A673 (cell line): Measurements from ENCODE around the gene FGFR3. TPM values are rescaled to one million over a fixed set of nuclear protein-coding genes. Genes with fewer than 3 reads are reported as not detected.

Experiments used
- BruUV-seq: library from RNA; stranded (reverse); fragments of 400-500 nt; replicated peaks from 2 replicates; lab custom pipeline; 2021; lab: Mats Ljungman, UMichigan
- CTCF ChIA-PET: fragments of 300-600 bp; sonication (Branson Sonifier 250); formaldehyde crosslinking; loops from one replicate; lab custom pipeline; 2022; ENCODE audit warnings: antibody characterized with exemption; lab: Charles Lee
- POLR2A ChIA-PET: fragments of 300-600 bp; sonication (Branson Sonifier 250); formaldehyde crosslinking; loops from one replicate; lab custom pipeline; 2022; ENCODE audit warnings: antibody characterized with exemption; ENCODE audit not compliant: low non-redundant PET; lab: Charles Lee
- DNase-seq: peaks from one replicate; pipeline ENCODE4 v3.0.0-alpha.2; 2015; ENCODE audit warnings: low spot score
- H3K27ac ChIP-seq: fragments of 200-600 bp; sonication (generic); 2 replicates; pipeline ENCODE4 v1.5.1; 2016; ENCODE audit warnings: mixed run types, low read depth, mild to moderate bottlenecking, mixed read lengths, antibody characterized with exemption, low read length; ENCODE audit not compliant: poor library complexity, severe bottlenecking
- H3K27me3 ChIP-seq: fragments of 200-600 bp; sonication (generic); replicated peaks from 2 replicates; pipeline ENCODE4 v1.6.1; 2017; ENCODE audit warnings: mixed run types, low read depth, mild to moderate bottlenecking, mixed read lengths, antibody characterized with exemption, low read length; ENCODE audit not compliant: insufficient read depth, poor library complexity
- H3K36me3 ChIP-seq: fragments of 200-600 bp; sonication (generic); 2 replicates; pipeline ENCODE4 v1.6.1; 2016; ENCODE audit warnings: mixed run types, mild to moderate bottlenecking, mixed read lengths, antibody characterized with exemption, low read length; ENCODE audit not compliant: insufficient read depth, poor library complexity, severe bottlenecking
- H3K4me1 ChIP-seq: fragments of 200-600 bp; sonication (generic); 2 replicates; pipeline ENCODE4 v1.6.1; 2017; ENCODE audit warnings: mixed run types, mild to moderate bottlenecking, mixed read lengths, antibody characterized with exemption, low read length; ENCODE audit not compliant: insufficient read depth, poor library complexity, severe bottlenecking
- H3K4me3 ChIP-seq: fragments of 200-600 bp; sonication (generic); 2 replicates; pipeline ENCODE4 v1.5.1; 2016; ENCODE audit warnings: low read depth, mixed run types, mild to moderate bottlenecking, mixed read lengths, low read length; ENCODE audit not compliant: poor library complexity, severe bottlenecking
- H3K9me3 ChIP-seq: fragments of 200-600 bp; sonication (generic); 2 replicates; pipeline ENCODE4 v1.6.1; 2016; ENCODE audit warnings: mixed run types, low read depth, mild to moderate bottlenecking, mixed read lengths, antibody characterized with exemption, low read length; ENCODE audit not compliant: poor library complexity, severe bottlenecking
- EZH2 ChIP-seq: fragments of 200-600 bp; sonication (generic); IDR thresholded peaks from 2 replicates; pipeline ENCODE4 v1.6.1; 2017; ENCODE audit warnings: borderline replicate concordance, low read depth, mild to moderate bottlenecking, mixed read lengths, antibody characterized with exemption, low read length; ENCODE audit not compliant: poor library complexity, severe bottlenecking
- intact Hi-C: fragments of 100-400 bp; cut with micrococcal nuclease; formaldehyde crosslinking; loops from one replicate; pipeline ENCODE4 v1.10.0; 2022; ENCODE audit not compliant: unreplicated experiment
- total RNA-seq: library from RNA; stranded (reverse); gene quantifications from 2 replicates; pipeline ENCODE4 v1.2.3, GENCODE V29; 2021
- TF ChIP-seq, protein P1 (sequence below): fragments of 300-800, 200-600 bp; sonication (generic); conservative IDR thresholded peaks from 2 replicates; pipeline ENCODE4 v1.5.1; 2017; ENCODE audit warnings: low read depth, mild to moderate bottlenecking, antibody characterized with exemption, low read length, moderate library complexity, mixed read lengths

FGFR3 gene
- total RNA-seq, 1 experiment from 2014 or later, result 5.5 TPM

DNA sequence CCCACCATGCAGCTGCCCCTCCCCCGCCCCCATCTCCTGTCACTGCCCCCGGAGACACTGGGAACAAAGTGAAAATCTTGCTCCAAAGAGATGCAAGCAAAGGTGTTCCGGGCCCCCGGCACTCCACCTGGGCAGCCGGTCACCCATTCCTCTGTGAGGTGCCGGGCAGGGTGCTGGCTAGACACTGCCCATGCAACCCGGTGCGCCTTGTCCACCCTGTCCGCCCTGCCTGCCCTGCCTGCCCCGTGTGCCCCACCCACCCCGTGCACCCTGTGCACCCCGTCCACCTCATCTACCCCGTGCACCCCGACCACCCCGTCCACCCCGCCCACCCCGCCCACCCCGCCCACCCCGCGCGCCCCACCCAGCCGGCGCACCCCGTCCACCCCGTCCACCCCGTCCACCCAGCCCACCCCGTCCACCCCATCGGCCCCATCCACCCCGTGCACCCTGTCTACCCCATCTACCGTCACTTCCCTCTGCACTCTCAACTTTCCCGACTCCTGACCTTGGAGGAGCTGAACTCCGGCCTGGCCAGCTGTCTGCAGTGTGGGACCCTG lies 31.9 kb upstream of the FGFR3 start:
- TF ChIP-seq, protein P1, sequence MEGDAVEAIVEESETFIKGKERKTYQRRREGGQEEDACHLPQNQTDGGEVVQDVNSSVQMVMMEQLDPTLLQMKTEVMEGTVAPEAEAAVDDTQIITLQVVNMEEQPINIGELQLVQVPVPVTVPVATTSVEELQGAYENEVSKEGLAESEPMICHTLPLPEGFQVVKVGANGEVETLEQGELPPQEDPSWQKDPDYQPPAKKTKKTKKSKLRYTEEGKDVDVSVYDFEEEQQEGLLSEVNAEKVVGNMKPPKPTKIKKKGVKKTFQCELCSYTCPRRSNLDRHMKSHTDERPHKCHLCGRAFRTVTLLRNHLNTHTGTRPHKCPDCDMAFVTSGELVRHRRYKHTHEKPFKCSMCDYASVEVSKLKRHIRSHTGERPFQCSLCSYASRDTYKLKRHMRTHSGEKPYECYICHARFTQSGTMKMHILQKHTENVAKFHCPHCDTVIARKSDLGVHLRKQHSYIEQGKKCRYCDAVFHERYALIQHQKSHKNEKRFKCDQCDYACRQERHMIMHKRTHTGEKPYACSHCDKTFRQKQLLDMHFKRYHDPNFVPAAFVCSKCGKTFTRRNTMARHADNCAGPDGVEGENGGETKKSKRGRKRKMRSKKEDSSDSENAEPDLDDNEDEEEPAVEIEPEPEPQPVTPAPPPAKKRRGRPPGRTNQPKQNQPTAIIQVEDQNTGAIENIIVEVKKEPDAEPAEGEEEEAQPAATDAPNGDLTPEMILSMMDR, result no peak
- TF ChIP-seq EZH2, result no peak
- BruUV-seq, result no TSS peak
- intact Hi-C loops, result no loop called here
- Histone ChIP-seq H3K27ac (no peak overlapping the region), H3K9me3 (no peaks in the 10 kb centered on the region), H3K36me3 (no peaks in the 10 kb centered on the region), H3K4me3 (no peak overlapping the region), H3K27me3 (no peaks in the 10 kb centered on the region), H3K4me1 (peaks cover 4% of the 10 kb centered on the region)
- POLR2A ChIA-PET, result no interaction called here
- CTCF ChIA-PET, result no interaction called here
- no peak for DNase-seq

DNA sequence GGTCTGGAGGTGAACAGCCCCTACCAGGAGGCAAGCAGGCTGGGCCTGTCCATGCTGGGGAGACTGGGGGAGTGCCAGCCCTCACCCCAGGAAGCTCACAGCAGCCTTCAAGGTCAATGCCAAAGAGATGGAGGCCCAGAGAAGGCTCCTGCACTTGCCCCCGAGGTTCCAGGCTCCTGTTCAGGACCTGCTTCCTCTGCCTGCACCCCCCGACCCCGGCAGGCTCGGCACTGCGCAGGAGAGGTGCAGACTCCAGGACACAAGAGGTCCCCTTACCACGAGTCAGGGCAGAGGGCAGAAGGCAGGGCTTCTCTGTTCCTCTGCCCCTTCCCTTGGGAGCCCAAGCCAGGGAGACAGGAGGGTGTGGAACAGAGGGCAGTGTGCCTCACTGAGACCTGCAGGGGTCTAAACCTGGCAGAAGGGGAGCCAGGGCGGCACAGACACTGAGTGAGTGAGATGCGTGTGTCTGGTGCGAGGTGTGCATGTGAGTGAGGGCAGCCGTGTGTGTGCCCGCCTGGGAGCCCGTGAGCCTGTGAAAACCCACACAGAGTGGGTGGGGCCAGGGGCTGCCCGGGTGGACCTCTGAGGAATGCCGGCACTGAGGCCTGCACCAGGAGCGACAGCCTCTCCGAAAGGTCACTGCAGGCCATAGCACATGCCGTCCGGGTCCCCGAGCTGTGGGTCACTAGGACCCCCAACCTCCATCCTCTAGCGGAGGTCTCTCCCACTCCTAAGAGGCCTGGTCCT lies 30.7 kb upstream of the FGFR3 start:
- no peak for DNase-seq
- POLR2A ChIA-PET, result no interaction called here
- no peak for TF ChIP-seq EZH2
- TF ChIP-seq, protein P1, result no peak
- Histone ChIP-seq H3K9me3 (no peaks in the 10 kb centered on the region), H3K36me3 (no peaks in the 10 kb centered on the region), H3K27ac (no peak overlapping the region), H3K27me3 (no peaks in the 10 kb centered on the region), H3K4me1 (peaks cover 10% of the 10 kb centered on the region), H3K4me3 (no peak overlapping the region)
- intact Hi-C loops, result no loop called here
- CTCF ChIA-PET, result no interaction called here
- no TSS peak for BruUV-seq

DNA sequence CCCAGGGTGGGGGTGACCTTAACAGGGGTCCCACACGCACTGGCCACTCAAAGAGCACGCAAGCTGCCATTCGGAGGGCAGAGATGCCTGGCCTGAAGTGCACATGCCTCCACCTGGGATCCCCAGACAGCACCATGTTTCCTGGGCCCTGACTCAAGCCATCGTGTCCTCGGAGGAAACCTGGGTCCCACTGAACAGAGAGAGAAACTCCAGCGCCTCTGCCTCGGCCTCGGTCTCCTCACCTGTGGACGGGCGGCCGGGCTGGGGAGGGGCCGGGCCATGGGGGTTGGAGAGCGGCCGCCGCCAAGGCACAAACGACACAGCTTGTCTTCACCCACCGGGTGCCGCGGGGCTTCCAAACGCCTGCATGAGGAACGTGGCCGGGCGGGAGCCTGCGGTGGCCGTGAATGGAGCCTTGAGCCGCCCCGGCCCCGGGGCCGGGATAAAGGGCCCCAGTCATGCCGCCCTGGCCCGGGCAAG lies 30.0 kb upstream of the FGFR3 start:
- no peaks in the 10 kb centered on the region for H3K27me3 ChIP-seq
- intact Hi-C loops, result no loop called here
- DNase-seq, result no peak
- POLR2A ChIA-PET, result no interaction called here
- H3K4me3 ChIP-seq, result no peak overlapping the region
- peaks cover 10% of the 10 kb centered on the region for H3K4me1 ChIP-seq
- no peak overlapping the region for H3K27ac ChIP-seq
- CTCF ChIA-PET, result no interaction called here
- TF ChIP-seq, protein P1, result no peak
- no peak for TF ChIP-seq EZH2
- H3K36me3 ChIP-seq, result no peaks in the 10 kb centered on the region
- BruUV-seq, result no TSS peak
- H3K9me3 ChIP-seq, result no peaks in the 10 kb centered on the region
